Neural cell (in vitro differentiated cells): Measurements from ENCODE around the gene PGAP1.

ENCODE experiments used
- CTCF ChIP-seq: fragments of 450-650 bp; IDR thresholded peaks from 2 replicates; pipeline ENCODE4 v1.5.1; 2014; ENCODE audit warnings: antibody characterized with exemption, mild to moderate bottlenecking, moderate library complexity; ENCODE audit not compliant: poor library complexity, severe bottlenecking
- EZH2 ChIP-seq: fragments of 200-600, 300-800 bp; shearing (Covaris generic), sonication (generic); IDR thresholded peaks from 2 replicates; pipeline ENCODE4 v1.6.1; 2014; ENCODE audit warnings: antibody characterized with exemption, low read length, borderline replicate concordance, mild to moderate bottlenecking; ENCODE audit not compliant: insufficient read depth, poor library complexity, severe bottlenecking

GRCh38 chr2:196845371-196845770 is 81.1 kb downstream of the PGAP1 start:
- TF ChIP-seq CTCF (no peak), EZH2 (no peak)
